Measurements from ENCODE around the gene BRI3. TPM values are rescaled to one million over a fixed set of nuclear protein-coding genes. Genes with fewer than 3 reads are reported as not detected.
A peak's percentile ranks its signal among the peaks of the same experiment; 100 is the strongest.

Gene BRI3
- total RNA-seq, 4 donors from 2014 or later, result 11.2 to 36.2 (median 23.3) TPM

- Histone ChIP-seq H3K4me3 (no peak overlapping the region), H3K9me3 (no peaks in the 10 kb centered on the region), H3K27ac (no peak overlapping the region), H3K36me3 (peaks cover 0 to 76% (median 0%) of the 10 kb centered on the region in 3 donors), H3K4me1 (peaks cover 7 to 35% (median 8%) of the 10 kb centered on the region in 3 donors), H3K27me3 (no peaks in the 10 kb centered on the region)
- intact Hi-C loops (cut with DNase I), result no loop called here
- no peak for DNase-seq
- WGBS, 2 donors, result 72 to 81% methylated on average over 6 of the region's 6 CpGs
- TF ChIP-seq POLR2A (IDR thresholded peaks at IDR 0.05), result no peak
- TF ChIP-seq, protein P1, sequence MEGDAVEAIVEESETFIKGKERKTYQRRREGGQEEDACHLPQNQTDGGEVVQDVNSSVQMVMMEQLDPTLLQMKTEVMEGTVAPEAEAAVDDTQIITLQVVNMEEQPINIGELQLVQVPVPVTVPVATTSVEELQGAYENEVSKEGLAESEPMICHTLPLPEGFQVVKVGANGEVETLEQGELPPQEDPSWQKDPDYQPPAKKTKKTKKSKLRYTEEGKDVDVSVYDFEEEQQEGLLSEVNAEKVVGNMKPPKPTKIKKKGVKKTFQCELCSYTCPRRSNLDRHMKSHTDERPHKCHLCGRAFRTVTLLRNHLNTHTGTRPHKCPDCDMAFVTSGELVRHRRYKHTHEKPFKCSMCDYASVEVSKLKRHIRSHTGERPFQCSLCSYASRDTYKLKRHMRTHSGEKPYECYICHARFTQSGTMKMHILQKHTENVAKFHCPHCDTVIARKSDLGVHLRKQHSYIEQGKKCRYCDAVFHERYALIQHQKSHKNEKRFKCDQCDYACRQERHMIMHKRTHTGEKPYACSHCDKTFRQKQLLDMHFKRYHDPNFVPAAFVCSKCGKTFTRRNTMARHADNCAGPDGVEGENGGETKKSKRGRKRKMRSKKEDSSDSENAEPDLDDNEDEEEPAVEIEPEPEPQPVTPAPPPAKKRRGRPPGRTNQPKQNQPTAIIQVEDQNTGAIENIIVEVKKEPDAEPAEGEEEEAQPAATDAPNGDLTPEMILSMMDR (IDR thresholded peaks at IDR 0.05), result no peak
Measured at GRCh38 chr7:98257701-98258100, 23.8 kb upstream of the BRI3 start.

GRCh38 chr7:98265841-98266271, 15.6 kb upstream of the BRI3 start:
- H3K36me3 ChIP-seq, result peaks cover 0 to 24% (median 0%) of the 10 kb centered on the region in 3 donors
- WGBS, 2 donors, result 84 to 85% methylated on average over 5 of the region's 5 CpGs
- no peak overlapping the region for H3K27ac ChIP-seq
- DNase-seq, result no peak
- no peak overlapping the region for H3K4me3 ChIP-seq
- no peaks in the 10 kb centered on the region for H3K9me3 ChIP-seq
- no peak for TF ChIP-seq POLR2A (IDR thresholded peaks at IDR 0.05)
- TF ChIP-seq, protein P1 (IDR thresholded peaks at IDR 0.05), result no peak
- H3K4me1 ChIP-seq, result no peaks in the 10 kb centered on the region
- no peaks in the 10 kb centered on the region for H3K27me3 ChIP-seq
- intact Hi-C loops (cut with DNase I), result no loop called here

DNA sequence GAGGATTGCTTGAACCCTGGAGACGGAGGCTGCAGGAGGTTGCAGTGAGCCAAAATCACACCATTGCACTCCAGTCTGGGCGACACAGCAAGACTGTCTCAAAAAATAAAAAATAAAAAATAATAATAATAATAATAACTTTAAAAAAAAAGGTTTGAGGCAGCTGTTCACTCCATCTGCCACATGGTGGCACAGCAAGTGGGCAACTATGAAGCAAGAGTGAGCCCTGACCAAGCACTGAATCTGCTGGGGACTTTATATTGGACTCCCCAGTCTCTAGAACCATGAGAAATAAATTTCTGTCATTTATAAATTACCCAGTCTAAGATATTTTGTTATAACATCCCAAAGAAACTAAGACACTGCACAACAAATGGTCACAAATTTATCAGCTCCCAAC, 14.6 kb upstream of the BRI3 start:
- Histone ChIP-seq H3K4me1 (no peaks in the 10 kb centered on the region), H3K36me3 (peaks cover 0 to 14% (median 0%) of the 10 kb centered on the region in 3 donors), H3K27me3 (no peaks in the 10 kb centered on the region), H3K9me3 (no peaks in the 10 kb centered on the region), H3K27ac (no peak overlapping the region), H3K4me3 (no peak overlapping the region)
- 44 to 50% methylated on average over 2 of the region's 2 CpGs for WGBS, 2 donors
- no peak for TF ChIP-seq POLR2A (IDR thresholded peaks at IDR 0.05)
- TF ChIP-seq, protein P1 (IDR thresholded peaks at IDR 0.05), result peak in 2 of 6 experiments; percentile 14 to 34
- DNase-seq, result no peak
- intact Hi-C loops (cut with DNase I), result no loop called here

GRCh38 chr7:98267303-98267702, 14.2 kb upstream of the BRI3 start:
- WGBS, 2 donors, result 70 to 83% methylated on average over 2 to 3 of the region's 3 CpGs
- Histone ChIP-seq H3K36me3 (peaks cover 0 to 10% (median 0%) of the 10 kb centered on the region in 3 donors), H3K4me3 (no peak overlapping the region), H3K27me3 (no peaks in the 10 kb centered on the region), H3K27ac (no peak overlapping the region), H3K9me3 (no peaks in the 10 kb centered on the region), H3K4me1 (no peaks in the 10 kb centered on the region)
- no peak for DNase-seq
- intact Hi-C loops (cut with DNase I), result no loop called here
- TF ChIP-seq, protein P1 (IDR thresholded peaks at IDR 0.05), result no peak
- TF ChIP-seq POLR2A (IDR thresholded peaks at IDR 0.05), result no peak

DNA sequence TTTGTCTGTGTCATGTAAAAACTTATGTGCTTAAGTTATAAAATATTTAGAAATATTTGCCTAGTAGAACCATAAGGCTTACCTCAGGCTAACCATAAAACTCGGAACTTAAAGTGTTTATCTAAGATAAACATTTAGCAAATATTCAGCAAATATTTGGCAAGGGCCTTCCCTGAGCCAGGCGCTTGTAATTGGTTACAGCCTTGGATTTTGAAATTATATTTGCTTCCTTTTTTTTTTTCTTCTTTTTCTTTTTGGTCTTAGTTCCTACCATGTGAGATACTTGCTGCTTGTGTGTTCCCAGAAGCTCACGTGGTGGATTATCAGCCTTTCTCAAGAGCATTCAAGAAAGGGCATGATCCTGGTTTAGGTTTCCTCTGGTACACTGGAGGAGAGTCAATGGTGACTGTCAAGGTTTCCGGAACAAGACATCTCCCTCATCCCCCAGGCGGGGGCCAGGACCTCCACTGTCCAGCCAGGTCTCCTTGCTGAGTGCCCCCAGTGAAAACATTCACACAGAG, 5.2 kb upstream of the BRI3 start:
- Histone ChIP-seq H3K36me3 (no peaks in the 10 kb centered on the region), H3K4me1 (peaks cover 6 to 17% (median 10%) of the 10 kb centered on the region in 3 donors), H3K4me3 (no peak overlapping the region), H3K9me3 (no peaks in the 10 kb centered on the region), H3K27ac (peak overlapping the region in 2 of 4 donors; percentile 63 to 72), H3K27me3 (no peaks in the 10 kb centered on the region)
- TF ChIP-seq, protein P1 (IDR thresholded peaks at IDR 0.05), result no peak
- TF ChIP-seq POLR2A (IDR thresholded peaks at IDR 0.05), result no peak
- WGBS, 2 donors, result 52 to 61% methylated on average over 5 of the region's 5 CpGs
- intact Hi-C loops (cut with DNase I), result no loop called here
- no peak for DNase-seq
